HG03159 (cell line): Measurements from ENCODE around the gene TCEANC.
"Not testable (repeated sequence)": the region's sequence is repeated elsewhere in the genome, so short reads cannot be mapped to it uniquely, and the experiment has no call there.

Experiments
- ATAC-seq: cut with Tn5 transposase; IDR thresholded peaks from one replicate; pipeline ENCODE4 v1.9.1; 2021; ENCODE audit warnings: mild to moderate bottlenecking, moderate library complexity; ENCODE audit not compliant: unreplicated experiment

TCEANC gene

GRCh38 chrX:13655674-13656073 is 2.7 kb downstream of the TCEANC start:
- no peak for ATAC-seq

- no peak for ATAC-seq
Observed at GRCh38 chrX:13658602-13659001, 5.7 kb downstream of the TCEANC start.

GRCh38 chrX:13659063-13659462 is 6.1 kb downstream of the TCEANC start:
- no peak for ATAC-seq

GRCh38 chrX:13661735-13662288 is 8.9 kb downstream of the TCEANC start:
- no peak for ATAC-seq

GRCh38 chrX:13662355-13662791 is 9.4 kb downstream of the TCEANC start:
- no peak for ATAC-seq

GRCh38 chrX:13664020-13664419 is 11.1 kb downstream of the TCEANC start:
- no peak for ATAC-seq

- no peak for ATAC-seq
Observed at GRCh38 chrX:13666836-13667235, 13.9 kb downstream of the TCEANC start.

- no peak for ATAC-seq
Observed at GRCh38 chrX:13667919-13668318, 15.0 kb downstream of the TCEANC start.

GRCh38 chrX:13669246-13669737 is 16.4 kb downstream of the TCEANC start:
- peak; percentile 83 for ATAC-seq

GRCh38 chrX:13669755-13670154 is 16.8 kb downstream of the TCEANC start:
- ATAC-seq: not testable (repeated sequence)

- ATAC-seq: no peak
Observed at GRCh38 chrX:13670197-13670596, 17.3 kb downstream of the TCEANC start.

GRCh38 chrX:13673016-13673415 is 20.1 kb downstream of the TCEANC start:
- no peak for ATAC-seq

- no peak for ATAC-seq
Observed at GRCh38 chrX:13676885-13677284, 23.9 kb downstream of the TCEANC start.

- not testable (repeated sequence) for ATAC-seq
Observed at GRCh38 chrX:13679700-13680099, 26.8 kb downstream of the TCEANC start.

GRCh38 chrX:13681595-13681994 is 28.7 kb downstream of the TCEANC start:
- no peak for ATAC-seq

GRCh38 chrX:13684361-13684760 is 31.4 kb downstream of the TCEANC start:
- ATAC-seq: no peak

- ATAC-seq: no peak
Observed at GRCh38 chrX:13685126-13685763, 32.3 kb downstream of the TCEANC start.

GRCh38 chrX:13687203-13687602 is 34.3 kb downstream of the TCEANC start:
- ATAC-seq: no peak

GRCh38 chrX:13688384-13688957 is 35.5 kb downstream of the TCEANC start:
- ATAC-seq: no peak

- peak; percentile 51 for ATAC-seq
Observed at GRCh38 chrX:13688958-13689740, 36.2 kb downstream of the TCEANC start, which contains the start of gene RAB9A. Gene RAB9A (plus strand): TSS chrX:13689128. CDS start chrX:13708747, 19,619 bp downstream.

- no peak for ATAC-seq
Observed at GRCh38 chrX:13689741-13690211, 36.8 kb downstream of the TCEANC start.
